ENCODE results near the gene LAD1.

- no peak for TF ChIP-seq CTCF (IDR thresholded peaks at IDR 0.05; ENCODE audit: low read depth, low read length, poor library complexity, severe bottlenecking)
- no peak for TF ChIP-seq EZH2phosphoT487 (IDR thresholded peaks at IDR 0.05; ENCODE audit: borderline replicate concordance, low read length)
Observed at GRCh38 chr1:201356236-201356635, 42.9 kb downstream of the LAD1 start.

Measured in DOHH2 (cell line).